Esophagus muscularis mucosa (tissue), 4 donors: ENCODE results near the gene C6orf136. TPM values are rescaled to one million over a fixed set of nuclear protein-coding genes. Genes with fewer than 3 reads are reported as not detected.
A peak's percentile ranks its signal among the peaks of the same experiment; 100 is the strongest.

ENCODE experiments used
- DNase-seq: peaks from one replicate; pipeline ENCODE4 v3.0.0-alpha.2; 2017; ENCODE audit errors: extremely low spot score
- H3K27ac ChIP-seq, 4 donors: fragments of 200-600 bp; sonication (generic); replicated peaks in 1 of 4; 1 replicate in 3 of 4; 2 replicates in 1 of 4; pipeline ENCODE4 v1.5.1; 2016 to 2019; ENCODE audit warnings: mild to moderate bottlenecking in 1 of 4
- H3K27me3 ChIP-seq, 4 donors: fragments of 200-600 bp; sonication (generic); one replicate each; pipeline versions ENCODE4 v1.5.1 to v1.6.0; 2016 to 2019
- H3K36me3 ChIP-seq, 4 donors: fragments of 200-600 bp; sonication (generic); one replicate each; pipeline ENCODE4 v1.5.1; 2016 to 2019
- H3K4me1 ChIP-seq, 4 donors: fragments of 200-600 bp; sonication (generic); one replicate each; pipeline ENCODE4 v1.5.1; 2016 to 2019
- H3K4me3 ChIP-seq, 4 donors: fragments of 200-600 bp; sonication (generic); 1 replicate in 2 of 4; 2 replicates in 2 of 4; pipeline ENCODE4 v1.5.1; 2016 to 2019; ENCODE audit warnings: mild to moderate bottlenecking in 4 of 4, moderate library complexity in 1 of 4
- H3K9me3 ChIP-seq, 4 donors: fragments of 200-600 bp; sonication (generic); 1 replicate in 3 of 4; 2 replicates in 1 of 4; pipeline ENCODE4 v1.5.1; 2016 to 2019
- CTCF ChIP-seq, 3 experiments: fragments of 200-600 bp in 2 of 3; fragments of 450-650 bp in 1 of 3; sonication (generic) in 2 of 3; IDR thresholded peaks; one replicate each; pipeline ENCODE4 v1.5.1; 2017 to 2019; ENCODE audit warnings: antibody characterized with exemption in 3 of 3, mild to moderate bottlenecking in 2 of 3, moderate library complexity in 1 of 3
- EP300 ChIP-seq: sonication (generic); formaldehyde crosslinking; IDR thresholded peaks from one replicate; pipeline ENCODE4 v1.6.1; 2017; ENCODE audit warnings: antibody characterized with exemption
- POLR2A ChIP-seq: fragments of 450-650 bp; IDR thresholded peaks from one replicate; pipeline ENCODE4 v1.6.1; 2017; ENCODE audit warnings: antibody characterized with exemption, moderate library complexity, mild to moderate bottlenecking, low read depth
- POLR2AphosphoS5 ChIP-seq, 2 donors: sonication (generic); formaldehyde crosslinking; IDR thresholded peaks; one replicate each; pipeline ENCODE4 v1.6.1; 2017; ENCODE audit warnings: antibody characterized with exemption in 2 of 2
- WGBS: methylation state at CpG from one replicate; pipeline ENCODE4 v1.1.5; 2018; 5-methylcytosine and 5-hydroxymethylcytosine counted together
- intact Hi-C: fragments of 100-400 bp; cut with DNase I; formaldehyde crosslinking; loops from one replicate; pipeline ENCODE4 v1.15.1; 2023
- total RNA-seq, 4 donors: library from RNA; depleted of rRNA; stranded (reverse); fragments of >200 nt; gene quantifications; one replicate each; pipeline versions ENCODE4 v1.1.0 to v1.2.1, GENCODE V29; 2016

Gene C6orf136
- total RNA-seq, 4 donors from 2014 or later = 8.0 to 28.2 (median 24.0) TPM

GRCh38 chr6:30600451-30600961 lies 46.4 kb upstream of the C6orf136 start:
- Histone ChIP-seq H3K9me3 (no peaks in the 10 kb centered on the region), H3K4me1 (peaks cover 0 to 10% (median 2%) of the 10 kb centered on the region in 4 donors), H3K27ac (no peak overlapping the region), H3K36me3 (peaks cover 51 to 64% (median 53%) of the 10 kb centered on the region in 4 donors), H3K4me3 (no peak overlapping the region), H3K27me3 (no peaks in the 10 kb centered on the region)
- TF ChIP-seq POLR2AphosphoS5 (IDR thresholded peaks at IDR 0.05) (peak in 1 of 2 donors; percentile 50), CTCF (IDR thresholded peaks at IDR 0.05) (no peak), EP300 (no peak)
- intact Hi-C loops = no loop called here
- no peak for DNase-seq
- 58% methylated on average over 10 of the region's 10 CpGs for WGBS

- intact Hi-C loops = no loop called here
- H3K27ac ChIP-seq = no peak overlapping the region
- peaks cover 0 to 10% (median 2%) of the 10 kb centered on the region in 4 donors for H3K4me1 ChIP-seq
- 54% methylated on average over 4 of the region's 6 CpGs for WGBS
- peaks cover 59 to 71% (median 62%) of the 10 kb centered on the region in 4 donors for H3K36me3 ChIP-seq
- TF ChIP-seq POLR2AphosphoS5 (IDR thresholded peaks at IDR 0.05) (no peak), EP300 (no peak), POLR2A (no peak), CTCF (IDR thresholded peaks at IDR 0.05) (no peak)
- no peak for DNase-seq
- no peaks in the 10 kb centered on the region for H3K9me3 ChIP-seq
- H3K4me3 ChIP-seq = no peak overlapping the region
- no peaks in the 10 kb centered on the region for H3K27me3 ChIP-seq
These were observed 45.5 kb upstream of the C6orf136 start for GRCh38 chr6:30601436-30601814.

- Histone ChIP-seq H3K27me3 (no peaks in the 10 kb centered on the region), H3K9me3 (no peaks in the 10 kb centered on the region), H3K4me1 (peaks cover 0 to 10% (median 2%) of the 10 kb centered on the region in 4 donors), H3K27ac (no peak overlapping the region), H3K36me3 (peaks cover 66 to 71% (median 68%) of the 10 kb centered on the region in 4 donors), H3K4me3 (no peak overlapping the region)
- intact Hi-C loops = no loop called here
- DNase-seq = no peak
- no peak for TF ChIP-seq CTCF (IDR thresholded peaks at IDR 0.05)
- TF ChIP-seq EP300 = no peak
- TF ChIP-seq POLR2A = no peak
- peak in 1 of 2 donors; percentile 46 for TF ChIP-seq POLR2AphosphoS5 (IDR thresholded peaks at IDR 0.05)
- 93% methylated on average over 28 of the region's 39 CpGs for WGBS
These were observed 44.9 kb upstream of the C6orf136 start for GRCh38 chr6:30601815-30602641.

- intact Hi-C loops = no loop called here
- no peak overlapping the region for H3K4me3 ChIP-seq
- no peak for TF ChIP-seq POLR2AphosphoS5 (IDR thresholded peaks at IDR 0.05)
- TF ChIP-seq CTCF (IDR thresholded peaks at IDR 0.05) = no peak
- TF ChIP-seq POLR2A = no peak
- no peak for TF ChIP-seq EP300
- H3K27ac ChIP-seq = no peak overlapping the region
- DNase-seq = no peak
- no peaks in the 10 kb centered on the region for H3K27me3 ChIP-seq
- peaks cover 83 to 89% (median 87%) of the 10 kb centered on the region in 4 donors for H3K36me3 ChIP-seq
- WGBS = 89% methylated on average over 13 of the region's 13 CpGs
- no peaks in the 10 kb centered on the region for H3K9me3 ChIP-seq
- peaks cover 0 to 10% (median under 1%) of the 10 kb centered on the region in 4 donors for H3K4me1 ChIP-seq
These were observed 43.0 kb upstream of the C6orf136 start for GRCh38 chr6:30603961-30604360.
